ENCODE data around the gene MASP1. TPM values are rescaled to one million over a fixed set of nuclear protein-coding genes. Genes with fewer than 3 reads are reported as not detected.

The MASP1 gene
- total RNA-seq, 1 experiment from 2014 or later: 1.0 TPM

- no peak overlapping the region; a peak in 1 of 5 replicates for H3K4me3 Mint-ChIP-seq
- no peak overlapping the region for H3T11ph ChIP-seq (ENCODE audit: low read length)
- H3K9me3 ChIP-seq (ENCODE audit: control insufficient read depth, low read depth, low read length): no peaks in the 10 kb centered on the region
- no peak overlapping the region for H2AFZ ChIP-seq (ENCODE audit: low read length)
- TF ChIP-seq, protein P1, sequence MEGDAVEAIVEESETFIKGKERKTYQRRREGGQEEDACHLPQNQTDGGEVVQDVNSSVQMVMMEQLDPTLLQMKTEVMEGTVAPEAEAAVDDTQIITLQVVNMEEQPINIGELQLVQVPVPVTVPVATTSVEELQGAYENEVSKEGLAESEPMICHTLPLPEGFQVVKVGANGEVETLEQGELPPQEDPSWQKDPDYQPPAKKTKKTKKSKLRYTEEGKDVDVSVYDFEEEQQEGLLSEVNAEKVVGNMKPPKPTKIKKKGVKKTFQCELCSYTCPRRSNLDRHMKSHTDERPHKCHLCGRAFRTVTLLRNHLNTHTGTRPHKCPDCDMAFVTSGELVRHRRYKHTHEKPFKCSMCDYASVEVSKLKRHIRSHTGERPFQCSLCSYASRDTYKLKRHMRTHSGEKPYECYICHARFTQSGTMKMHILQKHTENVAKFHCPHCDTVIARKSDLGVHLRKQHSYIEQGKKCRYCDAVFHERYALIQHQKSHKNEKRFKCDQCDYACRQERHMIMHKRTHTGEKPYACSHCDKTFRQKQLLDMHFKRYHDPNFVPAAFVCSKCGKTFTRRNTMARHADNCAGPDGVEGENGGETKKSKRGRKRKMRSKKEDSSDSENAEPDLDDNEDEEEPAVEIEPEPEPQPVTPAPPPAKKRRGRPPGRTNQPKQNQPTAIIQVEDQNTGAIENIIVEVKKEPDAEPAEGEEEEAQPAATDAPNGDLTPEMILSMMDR (conservative IDR thresholded peaks at IDR 0.05): no peak
- no peak overlapping the region for H4K8ac ChIP-seq (replicated peaks; ENCODE audit: insufficient read length, low read depth, low read length)
- no peak overlapping the region for H3K4me2 ChIP-seq (ENCODE audit: insufficient read depth, insufficient read length, low read length)
- H2BK5ac ChIP-seq (ENCODE audit: insufficient read length, low read length): no peak overlapping the region
- DNase-seq: no peak
- H3K79me2 ChIP-seq (ENCODE audit: insufficient read depth, low read length): no peaks in the 10 kb centered on the region
- H4K5ac ChIP-seq (ENCODE audit: insufficient read length, low read depth, low read length): no peak overlapping the region
- no peak overlapping the region for H2BK12ac ChIP-seq (ENCODE audit: insufficient read length, low read depth, low read length)
- no CpG with 5 or more reads among the region's 7 CpGs for WGBS (ENCODE audit: extremely low coverage, insufficient read length, low lambda C conversion rate)
- no peak overlapping the region for H3K14ac ChIP-seq (ENCODE audit: insufficient read depth, low read length)
- H3K56ac ChIP-seq (ENCODE audit: insufficient read length, low read depth, low read length): no peak overlapping the region
- H3K4me1 Mint-ChIP-seq: peaks cover 6% of the 10 kb centered on the region in 2 experiments
- no peak overlapping the region for H3K27ac Mint-ChIP-seq
- H3K79me1 ChIP-seq (ENCODE audit: insufficient read depth, low read depth, low read length, poor library complexity, severe bottlenecking): no peaks in the 10 kb centered on the region
- peaks cover 3 to 8% of the 10 kb centered on the region in 2 experiments; a peak in 3 of 5 replicates for H3K9me3 Mint-ChIP-seq
- H3K4ac ChIP-seq (ENCODE audit: low read depth, low read length): no peak overlapping the region
- no peak overlapping the region for H2BK120ac ChIP-seq (ENCODE audit: low read depth, low read length, poor library complexity, severe bottlenecking)
- no peak overlapping the region for H3K18ac ChIP-seq (ENCODE audit: insufficient read length, low read depth, low read length)
- H3K4me1 ChIP-seq (ENCODE audit: insufficient read depth, low read length): 0 out of 2 replicates have a peak, but pooled peaks cover 2% of the 10 kb centered on the region
- H3K9ac ChIP-seq (ENCODE audit: extremely low read depth, insufficient read length, low read length): no peak overlapping the region
- H2AK5ac ChIP-seq (ENCODE audit: insufficient read length, low read length): no peak overlapping the region
- no peak overlapping the region for H3K27ac ChIP-seq (ENCODE audit: insufficient read length, low read depth, low read length)
- H3K23ac ChIP-seq (ENCODE audit: insufficient read length, low read depth, low read length): no peak overlapping the region
- H4K20me1 ChIP-seq (ENCODE audit: control insufficient read depth, insufficient read depth, insufficient read length): no peaks in the 10 kb centered on the region
- peaks cover 3 to 9% (median 4%) of the 10 kb centered on the region in 3 experiments; a peak in 4 of 7 replicates for H3K36me3 Mint-ChIP-seq (ENCODE audit: insufficient read depth in 1 of 3, low read depth in 3 of 3)
- no peak overlapping the region for H2BK20ac ChIP-seq (ENCODE audit: low read depth, low read length, poor library complexity, severe bottlenecking)
- H2BK15ac ChIP-seq (ENCODE audit: low read depth, low read length): no peak overlapping the region
- no peaks in the 10 kb centered on the region for H3K27me3 ChIP-seq (ENCODE audit: insufficient read depth, low read length)
- H3K23me2 ChIP-seq (ENCODE audit: insufficient read length, low read depth, low read length, poor library complexity, severe bottlenecking): no peaks in the 10 kb centered on the region
- peaks cover 4% of the 10 kb centered on the region for H3K27me3 Mint-ChIP-seq (ENCODE audit: low read depth)
- no peak overlapping the region for H4K91ac ChIP-seq (ENCODE audit: insufficient read length, low read depth, low read length)
These were observed 14.3 kb upstream of the MASP1 start for GRCh38 chr3:187305881-187306280.

Data from H9 (cell line).